BLaER1 (cell line): ENCODE measurements around the gene TAF8.

ENCODE experiments used
- H3K27ac ChIP-seq: shearing (Covaris generic); formaldehyde crosslinking; 2 replicates; pipeline ENCODE4 v1.8.1; 2022
- H3K27me3 ChIP-seq: shearing (Covaris generic); formaldehyde crosslinking; 2 replicates; pipeline ENCODE4 v1.8.1; 2022
- H3K36me3 ChIP-seq: shearing (Covaris generic); formaldehyde crosslinking; 2 replicates; pipeline ENCODE4 v1.8.1; 2022
- H3K4me1 ChIP-seq: shearing (Covaris generic); formaldehyde crosslinking; 2 replicates; pipeline ENCODE4 v1.8.1; 2022
- H3K4me2 ChIP-seq: shearing (Covaris generic); formaldehyde crosslinking; 2 replicates; pipeline ENCODE4 v1.8.1; 2022
- H3K4me3 ChIP-seq: shearing (Covaris generic); formaldehyde crosslinking; 2 replicates; pipeline ENCODE4 v1.8.1; 2022
- H3K9ac ChIP-seq: shearing (Covaris generic); formaldehyde crosslinking; 2 replicates; pipeline ENCODE4 v1.8.1; 2022
- H3K9me3 ChIP-seq: shearing (Covaris generic); formaldehyde crosslinking; 2 replicates; pipeline ENCODE4 v1.8.1; 2022
- H4K20me1 ChIP-seq: shearing (Covaris generic); formaldehyde crosslinking; 2 replicates; pipeline ENCODE4 v1.8.1; 2022
- Cebpa-rat ChIP-seq: shearing (Covaris generic); IDR thresholded peaks from 2 replicates; pipeline ENCODE4 v1.8.1; 2022

Gene TAF8

GRCh38 chr6:42075159-42075838, 25.0 kb downstream of the TAF8 start:
- no peak for TF ChIP-seq Cebpa-rat
- no peaks in the 10 kb centered on the region for H3K27me3 ChIP-seq
- H3K9me3 ChIP-seq, result no peaks in the 10 kb centered on the region
- H3K4me1 ChIP-seq, result no peaks in the 10 kb centered on the region
- H3K4me3 ChIP-seq, result no peak overlapping the region
- no peaks in the 10 kb centered on the region for H4K20me1 ChIP-seq
- no peak overlapping the region for H3K4me2 ChIP-seq
- H3K9ac ChIP-seq, result no peak overlapping the region
- no peak overlapping the region for H3K27ac ChIP-seq
- H3K36me3 ChIP-seq, result peaks cover 100% of the 10 kb centered on the region

- no peak for TF ChIP-seq Cebpa-rat
- Histone ChIP-seq H3K4me3 (no peak overlapping the region), H3K9ac (no peak overlapping the region), H3K4me1 (no peaks in the 10 kb centered on the region), H3K27me3 (no peaks in the 10 kb centered on the region), H4K20me1 (no peaks in the 10 kb centered on the region), H3K9me3 (no peaks in the 10 kb centered on the region), H3K27ac (no peak overlapping the region), H3K4me2 (no peak overlapping the region), H3K36me3 (peaks cover 98% of the 10 kb centered on the region)
These were observed 28.1 kb downstream of the TAF8 start for GRCh38 chr6:42078386-42078785.

GRCh38 chr6:42079941-42080464, 29.7 kb downstream of the TAF8 start:
- H3K9ac ChIP-seq, result no peak overlapping the region
- H3K4me2 ChIP-seq, result no peak overlapping the region
- no peak for TF ChIP-seq Cebpa-rat
- H4K20me1 ChIP-seq, result no peaks in the 10 kb centered on the region
- H3K36me3 ChIP-seq, result peaks cover 85% of the 10 kb centered on the region
- no peak overlapping the region for H3K4me3 ChIP-seq
- no peaks in the 10 kb centered on the region for H3K9me3 ChIP-seq
- H3K27me3 ChIP-seq, result no peaks in the 10 kb centered on the region
- H3K27ac ChIP-seq, result no peak overlapping the region
- no peaks in the 10 kb centered on the region for H3K4me1 ChIP-seq

- Histone ChIP-seq H3K4me2 (no peak overlapping the region), H3K27me3 (no peaks in the 10 kb centered on the region), H4K20me1 (no peaks in the 10 kb centered on the region), H3K4me3 (no peak overlapping the region), H3K4me1 (no peaks in the 10 kb centered on the region), H3K36me3 (peaks cover 64% of the 10 kb centered on the region), H3K9ac (no peak overlapping the region), H3K9me3 (no peaks in the 10 kb centered on the region), H3K27ac (no peak overlapping the region)
- no peak for TF ChIP-seq Cebpa-rat
These were observed 33.2 kb downstream of the TAF8 start for GRCh38 chr6:42083530-42083929.

- Histone ChIP-seq H3K27ac (no peak overlapping the region), H3K4me3 (no peak overlapping the region), H3K36me3 (peaks cover 51% of the 10 kb centered on the region), H3K4me1 (no peaks in the 10 kb centered on the region), H3K27me3 (no peaks in the 10 kb centered on the region), H3K4me2 (no peak overlapping the region), H3K9me3 (no peaks in the 10 kb centered on the region), H3K9ac (no peak overlapping the region), H4K20me1 (no peaks in the 10 kb centered on the region)
- no peak for TF ChIP-seq Cebpa-rat
These were observed 34.6 kb downstream of the TAF8 start for GRCh38 chr6:42084889-42085288.

- no peak for TF ChIP-seq Cebpa-rat
- Histone ChIP-seq H3K27me3 (no peaks in the 10 kb centered on the region), H3K4me3 (no peak overlapping the region), H3K4me2 (no peak overlapping the region), H3K27ac (no peak overlapping the region), H3K4me1 (no peaks in the 10 kb centered on the region), H4K20me1 (no peaks in the 10 kb centered on the region), H3K9ac (no peak overlapping the region), H3K9me3 (no peaks in the 10 kb centered on the region), H3K36me3 (peaks cover 38% of the 10 kb centered on the region)
These were observed 36.0 kb downstream of the TAF8 start for GRCh38 chr6:42086046-42087035.

GRCh38 chr6:42088101-42088591, 37.8 kb downstream of the TAF8 start:
- Histone ChIP-seq H3K9ac (no peak overlapping the region), H3K27ac (no peak overlapping the region), H3K4me3 (no peak overlapping the region), H3K4me2 (no peak overlapping the region), H3K27me3 (no peaks in the 10 kb centered on the region), H4K20me1 (no peaks in the 10 kb centered on the region), H3K4me1 (no peaks in the 10 kb centered on the region), H3K36me3 (peaks cover 20% of the 10 kb centered on the region), H3K9me3 (no peaks in the 10 kb centered on the region)
- no peak for TF ChIP-seq Cebpa-rat

- Histone ChIP-seq H3K4me3 (no peak overlapping the region), H4K20me1 (no peaks in the 10 kb centered on the region), H3K9ac (no peak overlapping the region), H3K36me3 (0 out of 2 replicates have a peak, but pooled peaks cover 6% of the 10 kb centered on the region), H3K9me3 (no peaks in the 10 kb centered on the region), H3K27me3 (no peaks in the 10 kb centered on the region), H3K4me2 (no peak overlapping the region), H3K27ac (no peak overlapping the region), H3K4me1 (no peaks in the 10 kb centered on the region)
- TF ChIP-seq Cebpa-rat, result no peak
These were observed 40.7 kb downstream of the TAF8 start for GRCh38 chr6:42090819-42091717.

- Histone ChIP-seq H3K4me3 (no peak overlapping the region), H3K4me2 (no peak overlapping the region), H3K9me3 (no peaks in the 10 kb centered on the region), H3K9ac (no peak overlapping the region), H3K27me3 (no peaks in the 10 kb centered on the region), H3K4me1 (no peaks in the 10 kb centered on the region), H3K36me3 (0 out of 2 replicates have a peak, but pooled peaks cover 3% of the 10 kb centered on the region), H4K20me1 (no peaks in the 10 kb centered on the region), H3K27ac (no peak overlapping the region)
- TF ChIP-seq Cebpa-rat, result no peak
These were observed 41.3 kb downstream of the TAF8 start for GRCh38 chr6:42091718-42092023.
